ENCODE measurements around the gene TLK1.
"Not testable (repeated sequence)": the region's sequence is repeated elsewhere in the genome, so short reads cannot be mapped to it uniquely, and the experiment has no call there.

The TLK1 gene

GRCh38 chr2:171167352-171167997, 6.8 kb upstream of the TLK1 start:
- FAIRE-seq = peak; percentile 56

GRCh38 chr2:171166328-171166983, 5.8 kb upstream of the TLK1 start:
- no peak for FAIRE-seq

- FAIRE-seq = no peak
These were observed 5.3 kb upstream of the TLK1 start for GRCh38 chr2:171165967-171166327.

GRCh38 chr2:171163261-171163660, 2.6 kb upstream of the TLK1 start:
- no peak for FAIRE-seq

DNA sequence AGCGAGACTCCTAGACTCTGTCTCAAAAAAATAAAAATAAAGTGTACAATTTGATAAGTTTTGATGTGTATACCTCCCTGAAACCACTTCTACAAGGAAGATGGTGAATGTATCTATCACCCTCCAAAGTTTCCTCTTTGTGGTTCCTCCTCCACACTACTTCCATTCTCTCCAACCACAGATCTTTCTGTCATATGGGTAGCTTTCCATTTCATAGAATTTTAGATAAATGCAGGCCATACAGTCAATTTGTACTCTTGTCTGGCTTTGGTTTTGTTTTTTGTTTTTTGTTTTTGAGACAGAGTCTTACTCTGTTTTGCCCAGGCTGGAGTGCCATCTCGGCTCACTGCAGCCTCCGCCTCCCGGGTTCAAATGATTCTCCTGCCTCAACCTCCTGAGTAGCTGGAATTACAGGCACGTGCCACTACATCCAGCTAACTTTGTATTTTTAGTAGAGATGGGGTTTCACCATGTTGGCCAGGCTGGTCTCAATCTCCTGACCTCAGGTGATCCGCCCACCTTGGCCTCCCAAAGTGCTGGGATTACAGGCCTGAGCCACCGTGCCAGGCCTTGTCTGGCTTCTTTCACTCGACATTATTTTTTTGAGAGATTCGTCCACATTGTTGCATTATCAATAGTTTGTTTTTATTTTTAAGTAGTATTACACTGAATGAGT, 2.0 kb upstream of the TLK1 start:
- not testable (repeated sequence) for FAIRE-seq

DNA sequence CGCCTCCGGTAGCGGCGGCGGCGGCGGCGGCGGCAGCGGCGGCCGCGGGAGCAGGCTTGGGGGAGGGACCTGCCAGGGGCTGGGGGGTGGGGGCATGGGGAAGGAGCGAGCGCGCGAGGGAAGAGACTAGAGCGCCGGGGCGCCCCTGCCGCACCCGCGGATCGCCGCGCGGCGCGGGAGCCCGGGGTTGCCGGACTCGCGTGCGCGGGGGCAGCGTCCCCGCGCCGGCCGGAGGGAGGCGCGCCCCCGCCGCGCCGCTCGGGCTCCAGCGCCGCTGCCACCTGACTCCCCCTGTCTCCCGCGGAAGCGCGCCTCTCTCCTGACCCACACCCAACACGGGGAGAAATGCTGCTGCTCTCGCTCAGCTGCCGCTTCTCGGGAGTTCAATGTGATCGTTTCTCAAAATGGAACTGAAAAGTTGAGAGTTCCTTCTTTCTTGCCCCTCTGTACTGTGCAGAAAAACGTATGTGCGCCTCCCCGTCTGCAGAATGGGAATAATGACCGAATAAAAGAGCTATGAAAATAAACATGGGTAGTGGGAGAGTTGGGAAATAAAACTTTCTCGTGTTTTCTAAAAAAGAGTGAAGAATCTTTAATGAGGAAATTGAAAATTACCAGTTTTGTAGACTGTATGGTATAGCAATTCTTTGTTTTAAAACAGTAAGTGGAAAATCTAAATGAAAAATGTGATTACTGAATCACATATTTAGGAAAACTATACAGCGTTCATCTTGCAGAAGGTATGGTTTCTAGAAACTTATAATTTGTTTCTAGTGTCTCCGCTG, 455 bp upstream of the TLK1 start:
- FAIRE-seq = no peak

DNA sequence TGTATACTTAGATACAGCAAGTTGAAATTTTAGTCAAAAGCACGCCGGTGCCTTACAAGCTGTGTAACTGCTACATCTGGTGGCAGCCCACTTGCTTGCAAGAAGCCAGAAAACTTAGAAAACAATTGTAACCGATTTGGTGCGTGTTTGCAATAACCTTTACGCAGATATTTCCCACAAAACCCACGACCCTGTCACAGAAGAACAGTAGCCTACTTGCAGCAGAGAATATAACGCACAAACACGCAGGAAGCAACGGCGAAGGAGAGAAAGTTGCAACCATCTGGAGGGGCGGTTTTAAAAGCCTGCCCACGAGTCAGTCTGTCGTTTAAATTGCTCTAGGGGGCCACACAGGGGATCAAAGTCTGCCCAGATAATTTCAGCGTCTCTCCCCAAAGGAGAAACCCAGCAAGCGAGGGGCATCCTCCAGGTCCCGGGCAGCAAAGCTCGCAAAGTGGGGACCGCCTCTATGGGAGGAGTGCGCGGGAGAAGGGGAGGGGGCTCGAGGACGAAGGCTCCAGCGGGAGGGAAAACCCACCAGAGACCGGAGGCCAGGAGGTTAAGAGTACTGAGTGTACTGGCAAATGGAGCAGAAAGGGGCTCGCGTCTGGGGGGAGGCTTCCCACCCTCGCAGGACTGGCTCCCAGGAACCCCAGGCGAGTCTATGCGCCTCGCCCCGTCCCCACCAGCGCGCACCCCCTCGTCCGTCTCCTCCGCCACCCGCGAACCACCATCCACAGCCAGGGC, 1.1 kb downstream of the TLK1 start:
- FAIRE-seq = no peak

DNA sequence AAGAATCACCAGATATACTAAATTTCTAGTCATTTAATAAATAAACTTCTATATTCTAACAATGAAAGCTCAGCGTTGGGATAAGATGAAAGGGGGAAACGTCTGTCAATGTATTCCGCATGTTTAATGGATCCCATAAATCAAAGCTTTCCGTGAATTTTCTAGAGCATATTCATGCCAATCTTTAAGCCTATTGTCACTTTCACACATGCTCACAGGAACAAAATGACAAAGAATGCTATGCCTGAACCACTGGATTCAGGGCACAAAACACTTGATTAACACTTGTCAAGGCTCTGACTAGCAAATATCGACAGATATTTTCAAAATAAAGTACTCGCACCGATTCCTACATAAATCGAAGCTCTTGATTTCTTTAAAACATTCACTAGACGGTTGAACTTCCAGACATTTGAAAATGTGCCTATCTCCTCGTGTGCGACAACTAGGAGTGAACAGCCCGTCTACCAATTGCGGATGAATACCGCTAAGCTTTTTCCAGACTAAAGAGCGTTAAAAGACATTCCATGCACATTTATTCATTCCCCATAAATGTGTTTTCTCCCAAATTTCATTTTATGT, 1.8 kb downstream of the TLK1 start:
- FAIRE-seq = no peak

DNA sequence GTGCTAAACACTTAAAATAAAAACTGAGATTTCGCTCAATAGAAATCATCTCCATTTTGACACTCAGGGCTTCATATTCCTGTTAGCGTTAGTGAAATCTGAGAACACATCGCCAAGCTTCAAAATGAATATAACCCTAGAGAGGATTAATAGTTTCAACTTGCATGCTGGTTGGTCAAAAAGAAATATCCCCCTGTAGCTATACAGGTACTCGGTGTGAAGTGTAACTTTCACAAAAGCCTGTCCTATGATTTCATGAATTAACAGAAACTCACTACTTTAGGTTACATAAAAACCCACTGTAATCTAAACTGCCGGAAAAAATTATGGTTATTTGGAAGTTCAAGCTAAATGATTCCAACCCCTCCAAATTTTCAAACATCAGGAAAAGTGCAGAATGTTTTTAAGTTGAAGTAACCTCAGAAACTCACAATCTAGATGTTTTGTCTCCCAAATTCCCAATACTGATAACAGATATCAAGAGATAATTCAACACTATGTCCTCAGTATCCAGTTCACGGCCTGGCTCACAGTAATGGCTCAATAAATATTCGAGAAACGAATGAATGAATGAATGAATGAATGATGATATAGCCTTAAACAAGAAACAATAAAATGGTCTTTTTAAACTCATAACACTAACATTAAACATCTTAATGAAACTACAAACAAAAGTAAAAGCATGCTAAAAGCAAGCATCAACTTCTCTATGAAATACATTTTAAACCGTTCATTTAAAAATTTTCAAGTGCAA, 2.5 kb downstream of the TLK1 start:
- no peak for FAIRE-seq

DNA sequence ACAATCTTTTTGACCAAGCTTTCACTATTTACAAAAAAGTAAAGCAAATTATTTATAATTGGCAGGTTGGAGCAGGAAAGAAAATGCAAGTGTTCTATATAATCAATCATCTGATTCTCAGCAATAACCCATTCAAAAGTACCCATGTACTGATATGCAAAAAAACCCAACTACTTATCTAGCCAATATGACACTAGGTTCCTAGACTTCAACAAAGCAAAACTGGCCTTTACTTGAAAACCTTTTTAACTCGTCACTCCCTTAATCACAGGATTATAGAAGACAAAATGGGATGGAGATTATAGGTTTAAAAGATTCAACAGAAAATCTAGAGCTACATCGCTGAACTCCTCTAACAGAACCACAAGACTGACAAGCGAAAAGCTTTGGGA, 3.6 kb downstream of the TLK1 start:
- FAIRE-seq = no peak

DNA sequence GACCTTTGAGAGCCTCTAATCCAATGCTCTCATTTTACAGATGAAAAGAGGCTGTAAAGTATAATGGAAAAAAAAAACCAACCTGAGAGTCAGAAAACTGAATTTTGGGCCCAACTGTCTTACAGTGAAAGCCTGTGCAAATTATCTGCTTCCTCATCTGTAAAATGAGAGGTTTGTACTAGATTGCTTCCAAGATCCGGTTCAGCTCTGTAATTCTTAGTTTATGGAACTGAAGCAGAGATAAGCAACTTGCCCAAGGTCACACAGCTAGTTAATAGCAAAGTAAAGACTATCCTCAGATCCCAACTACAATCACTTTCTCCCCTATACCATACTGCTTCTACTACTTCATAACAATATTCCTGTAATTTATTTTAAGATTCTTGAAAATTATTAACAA, 6.3 kb downstream of the TLK1 start:
- no peak for FAIRE-seq

GRCh38 chr2:171150694-171151285, 9.9 kb downstream of the TLK1 start:
- no peak for FAIRE-seq

- FAIRE-seq = no peak
These were observed 10.6 kb downstream of the TLK1 start for GRCh38 chr2:171149986-171150693.

- no peak for FAIRE-seq
These were observed 11.3 kb downstream of the TLK1 start for GRCh38 chr2:171149171-171149938.

GRCh38 chr2:171147081-171147480, 13.6 kb downstream of the TLK1 start:
- no peak for FAIRE-seq

- FAIRE-seq = no peak
These were observed 14.1 kb downstream of the TLK1 start for GRCh38 chr2:171146633-171147032.

GRCh38 chr2:171146071-171146470, 14.6 kb downstream of the TLK1 start:
- no peak for FAIRE-seq

GRCh38 chr2:171143670-171144062, 17.0 kb downstream of the TLK1 start:
- FAIRE-seq = no peak

- FAIRE-seq = no peak
These were observed 18.3 kb downstream of the TLK1 start for GRCh38 chr2:171142398-171142797.

DNA sequence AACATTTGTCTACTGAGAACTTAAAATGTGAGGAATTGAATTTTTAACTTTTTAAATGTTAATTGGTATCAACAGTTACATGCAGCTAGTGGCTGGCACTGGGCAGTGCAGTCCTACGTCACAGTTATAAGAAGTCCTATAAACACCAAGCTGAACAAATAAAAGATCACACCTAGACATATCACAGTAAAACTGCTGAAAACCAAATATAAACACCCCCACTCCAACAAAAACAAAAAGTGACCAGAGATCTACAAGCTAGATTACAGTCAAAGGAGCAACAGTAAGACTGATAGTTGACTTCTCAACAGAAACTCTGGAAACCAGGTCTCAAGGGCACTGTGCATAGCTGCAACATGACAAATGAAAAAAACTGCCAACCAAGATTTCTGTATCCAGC, 19.4 kb downstream of the TLK1 start:
- no peak for FAIRE-seq

Measured in A204.1 (cell line).